Lower leg skin (tissue), 3 donors: ENCODE results near the gene DNAH6.

Experiments
- CTCF ChIP-seq, 3 donors: fragments of 450-650 bp; IDR thresholded peaks; one replicate each; pipeline ENCODE4 v1.5.1; 2016; ENCODE audit warnings: antibody characterized with exemption in 3 of 3, mild to moderate bottlenecking in 3 of 3, moderate library complexity in 2 of 3
- POLR2A ChIP-seq, 2 donors: fragments of 450-650 bp; IDR thresholded peaks; one replicate each; pipeline ENCODE4 v1.6.1; 2016 to 2017; ENCODE audit warnings: antibody characterized with exemption in 2 of 2, mild to moderate bottlenecking in 1 of 2, moderate library complexity in 1 of 2

GRCh38 chr2:84757648-84758047 is 241.3 kb downstream of the DNAH6 start:
- TF ChIP-seq POLR2A (IDR thresholded peaks at IDR 0.05) (no peak), CTCF (IDR thresholded peaks at IDR 0.05) (no peak)
